ENCODE measurements around the gene TNFSF15.

Gene TNFSF15

GRCh38 chr9:114784721-114785279 is 21.0 kb downstream of the TNFSF15 start (continued):
- TF ChIP-seq TSHZ2 (CRISPR knock-in tag; IDR thresholded peaks at IDR 0.05) (no peak), RARB (CRISPR knock-in tag; IDR thresholded peaks at IDR 0.05) (no peak), OSR1 (CRISPR knock-in tag; IDR thresholded peaks at IDR 0.05) (no peak)

GRCh38 chr9:114782586-114782985 is 23.3 kb downstream of the TNFSF15 start:
- no peak for ATAC-seq
- TF ChIP-seq RARB (CRISPR knock-in tag; IDR thresholded peaks at IDR 0.05), result no peak
- TF ChIP-seq CSRNP3 (CRISPR knock-in tag; IDR thresholded peaks at IDR 0.05), result no peak
- TF ChIP-seq ZNF70 (CRISPR knock-in tag; IDR thresholded peaks at IDR 0.05), result no peak
- TF ChIP-seq CREB5 (CRISPR knock-in tag; IDR thresholded peaks at IDR 0.05; ENCODE audit: low read depth), result no peak
- no peak for TF ChIP-seq BACH2 (CRISPR knock-in tag; IDR thresholded peaks at IDR 0.05; ENCODE audit: borderline replicate concordance)
- no peak for TF ChIP-seq POU6F1 (CRISPR knock-in tag; IDR thresholded peaks at IDR 0.05; ENCODE audit: borderline replicate concordance, low read depth)
- no peak for TF ChIP-seq ESRRG (CRISPR knock-in tag; IDR thresholded peaks at IDR 0.05)
- TF ChIP-seq TSHZ2 (CRISPR knock-in tag; IDR thresholded peaks at IDR 0.05), result no peak
- no peak for TF ChIP-seq GLIS3 (CRISPR knock-in tag; IDR thresholded peaks at IDR 0.05)
- TF ChIP-seq TOX (CRISPR knock-in tag; IDR thresholded peaks at IDR 0.05; ENCODE audit: borderline replicate concordance), result no peak
- no peak for TF ChIP-seq OSR1 (CRISPR knock-in tag; IDR thresholded peaks at IDR 0.05)
- TF ChIP-seq ZFP3 (CRISPR knock-in tag; IDR thresholded peaks at IDR 0.05), result no peak

GRCh38 chr9:114779352-114779845 is 26.4 kb downstream of the TNFSF15 start:
- peak; percentile 47; the same call in 2 of the 3 replicates for ATAC-seq
- TF ChIP-seq ISL1 (CRISPR knock-in tag; IDR thresholded peaks at IDR 0.05), result peak; percentile 13; the same call in 1 of the 2 replicates
- no peak for TF ChIP-seq GLIS3 (CRISPR knock-in tag; IDR thresholded peaks at IDR 0.05)

GRCh38 chr9:114777821-114778609 is 27.8 kb downstream of the TNFSF15 start:
- ATAC-seq, result peak; percentile 53; the same call in 2 of the 3 replicates
- TF ChIP-seq TSHZ2 (CRISPR knock-in tag; IDR thresholded peaks at IDR 0.05) (no peak), OSR1 (CRISPR knock-in tag; IDR thresholded peaks at IDR 0.05) (no peak), ESRRG (CRISPR knock-in tag; IDR thresholded peaks at IDR 0.05) (no peak), RARB (CRISPR knock-in tag; IDR thresholded peaks at IDR 0.05) (no peak), CSDC2 (CRISPR knock-in tag; IDR thresholded peaks at IDR 0.05) (no peak), ZFP3 (CRISPR knock-in tag; IDR thresholded peaks at IDR 0.05) (no peak), CSRNP3 (CRISPR knock-in tag; IDR thresholded peaks at IDR 0.05) (no peak), ZNF70 (CRISPR knock-in tag; IDR thresholded peaks at IDR 0.05) (no peak), CREB5 (CRISPR knock-in tag; IDR thresholded peaks at IDR 0.05; ENCODE audit: low read depth) (no peak), ZNF565 (CRISPR knock-in tag; conservative IDR thresholded peaks at IDR 0.05; ENCODE audit: low read depth) (no peak)

All from SK-N-SH treated with all-trans-retinoic acid at 6 μM for 48 hours (cell line).